Suprapubic skin (tissue), 4 donors: Measurements from ENCODE around the gene RFX8.

Experiments
- CTCF ChIP-seq, 2 donors: fragments of 200-600 bp in 1 of 2; fragments of 450-650 bp in 1 of 2; sonication (generic) in 1 of 2; IDR thresholded peaks; one replicate each; pipeline ENCODE4 v1.5.1; 2016 to 2019; ENCODE audit warnings: antibody characterized with exemption in 2 of 2, mild to moderate bottlenecking in 1 of 2, moderate library complexity in 1 of 2
- POLR2A ChIP-seq, 2 donors: fragments of 450-650 bp; IDR thresholded peaks; one replicate each; pipeline ENCODE4 v1.6.1; 2017; ENCODE audit warnings: antibody characterized with exemption in 2 of 2, mild to moderate bottlenecking in 2 of 2, moderate library complexity in 2 of 2
- POLR2AphosphoS5 ChIP-seq, 3 donors: sonication (generic); formaldehyde crosslinking; IDR thresholded peaks; one replicate each; pipeline ENCODE4 v1.6.1; 2017; ENCODE audit warnings: antibody characterized with exemption in 3 of 3

- TF ChIP-seq POLR2AphosphoS5 (IDR thresholded peaks at IDR 0.05) (no peak), POLR2A (IDR thresholded peaks at IDR 0.05) (no peak), CTCF (IDR thresholded peaks at IDR 0.05) (no peak)
Observed at GRCh38 chr2:101369100-101369499, 105.8 kb downstream of the RFX8 start.
